BJ (cell line): Measurements from ENCODE around the gene FAM114A2. TPM values are rescaled to one million over a fixed set of nuclear protein-coding genes. Genes with fewer than 3 reads are reported as not detected.

Experiments used
- CTCF ChIA-PET: fragments of 350-600 bp; formaldehyde crosslinking; extraction: SDS; loops from one replicate; lab custom pipeline; 2021; ENCODE audit warnings: antibody characterized with exemption, inconsistent platforms; lab: Yijun Ruan, JAX
- POLR2A ChIA-PET: fragments of 300-600 bp; sonication (Branson Sonifier 250); formaldehyde crosslinking; extraction: SDS; loops from one replicate; lab custom pipeline; 2021; ENCODE audit warnings: antibody characterized with exemption; lab: Charles Lee
- DNase-seq: peaks from one replicate; pipeline ENCODE4 v3.0.0-alpha.2; 2011; ENCODE audit warnings: low read depth
- H3K27me3 ChIP-seq: 2 replicates; pipeline ENCODE4 v1.6.0; 2011; ENCODE audit warnings: low read length; ENCODE audit not compliant: control insufficient read depth, insufficient read depth
- H3K36me3 ChIP-seq: 2 replicates; pipeline ENCODE4 v1.5.1; 2011; ENCODE audit warnings: low read length; ENCODE audit not compliant: control insufficient read depth, insufficient read depth
- H3K4me3 ChIP-seq: 2 replicates; pipeline ENCODE4 v1.5.1; 2011; ENCODE audit warnings: low read depth, mild to moderate bottlenecking, control low read depth, low read length
- polyA plus RNA-seq: library from polyadenylated mRNA; depleted of rRNA; stranded (reverse); fragments of >200 nt; gene quantifications from 2 replicates; pipeline ENCODE4 v1.2.3, GENCODE V29; 2011
- TF ChIP-seq, protein P1 (sequence below): IDR thresholded peaks from 2 replicates; pipeline ENCODE4 v1.5.1; 2011; ENCODE audit warnings: low read depth, mild to moderate bottlenecking, control low read depth, inconsistent platforms, low read length, moderate library complexity; ENCODE audit not compliant: insufficient read depth

FAM114A2 gene
- polyA plus RNA-seq, 1 experiment: 12.1 TPM

DNA sequence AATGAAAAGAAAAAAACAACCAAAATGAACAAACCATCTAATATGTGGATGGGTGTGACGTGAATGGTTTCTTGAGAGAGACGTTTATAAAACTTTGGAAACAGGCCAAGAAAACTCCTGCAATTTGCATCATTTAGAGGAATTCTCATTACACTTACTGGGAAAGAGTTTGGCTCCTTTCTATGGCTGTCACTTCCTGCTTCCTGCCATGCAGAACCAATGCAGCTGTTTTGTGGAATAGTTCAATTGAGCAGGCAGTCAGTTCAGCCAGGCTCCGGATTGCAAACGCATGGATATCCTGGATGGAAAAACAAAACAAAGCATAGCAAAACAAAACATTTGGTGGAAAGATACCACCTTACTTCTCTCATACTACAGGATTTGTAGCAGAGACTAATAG, 36.6 kb downstream of the FAM114A2 start:
- DNase-seq: no peak
- CTCF ChIA-PET: no interaction called here
- POLR2A ChIA-PET: no interaction called here
- H3K4me3 ChIP-seq: no peak overlapping the region
- TF ChIP-seq, protein P1, sequence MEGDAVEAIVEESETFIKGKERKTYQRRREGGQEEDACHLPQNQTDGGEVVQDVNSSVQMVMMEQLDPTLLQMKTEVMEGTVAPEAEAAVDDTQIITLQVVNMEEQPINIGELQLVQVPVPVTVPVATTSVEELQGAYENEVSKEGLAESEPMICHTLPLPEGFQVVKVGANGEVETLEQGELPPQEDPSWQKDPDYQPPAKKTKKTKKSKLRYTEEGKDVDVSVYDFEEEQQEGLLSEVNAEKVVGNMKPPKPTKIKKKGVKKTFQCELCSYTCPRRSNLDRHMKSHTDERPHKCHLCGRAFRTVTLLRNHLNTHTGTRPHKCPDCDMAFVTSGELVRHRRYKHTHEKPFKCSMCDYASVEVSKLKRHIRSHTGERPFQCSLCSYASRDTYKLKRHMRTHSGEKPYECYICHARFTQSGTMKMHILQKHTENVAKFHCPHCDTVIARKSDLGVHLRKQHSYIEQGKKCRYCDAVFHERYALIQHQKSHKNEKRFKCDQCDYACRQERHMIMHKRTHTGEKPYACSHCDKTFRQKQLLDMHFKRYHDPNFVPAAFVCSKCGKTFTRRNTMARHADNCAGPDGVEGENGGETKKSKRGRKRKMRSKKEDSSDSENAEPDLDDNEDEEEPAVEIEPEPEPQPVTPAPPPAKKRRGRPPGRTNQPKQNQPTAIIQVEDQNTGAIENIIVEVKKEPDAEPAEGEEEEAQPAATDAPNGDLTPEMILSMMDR: no peak
- peaks cover 1% of the 10 kb centered on the region; the same call in 1 of the 2 replicates for H3K36me3 ChIP-seq
- no peaks in the 10 kb centered on the region for H3K27me3 ChIP-seq

DNA sequence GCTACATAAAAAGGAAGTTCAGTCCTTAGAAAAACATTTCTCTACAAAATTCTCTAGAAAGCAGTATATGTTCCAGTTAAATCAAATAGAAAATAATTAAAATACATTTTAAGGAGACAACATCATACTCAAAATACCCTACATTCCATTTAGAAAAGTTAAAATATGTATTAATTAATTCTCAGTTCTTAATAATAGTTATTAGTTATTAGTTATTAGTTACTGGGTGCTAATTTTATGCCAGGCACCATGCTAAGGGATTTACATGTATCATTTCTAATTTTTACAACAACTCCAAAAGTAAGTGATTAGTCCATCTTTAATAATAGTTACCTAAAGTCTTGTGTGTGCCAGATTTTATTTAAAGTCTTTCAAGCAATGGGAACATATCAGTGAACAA, 38.0 kb downstream of the FAM114A2 start:
- ChIA-PET POLR2A (no interaction called here), CTCF (no interaction called here)
- TF ChIP-seq, protein P1: no peak

DNA sequence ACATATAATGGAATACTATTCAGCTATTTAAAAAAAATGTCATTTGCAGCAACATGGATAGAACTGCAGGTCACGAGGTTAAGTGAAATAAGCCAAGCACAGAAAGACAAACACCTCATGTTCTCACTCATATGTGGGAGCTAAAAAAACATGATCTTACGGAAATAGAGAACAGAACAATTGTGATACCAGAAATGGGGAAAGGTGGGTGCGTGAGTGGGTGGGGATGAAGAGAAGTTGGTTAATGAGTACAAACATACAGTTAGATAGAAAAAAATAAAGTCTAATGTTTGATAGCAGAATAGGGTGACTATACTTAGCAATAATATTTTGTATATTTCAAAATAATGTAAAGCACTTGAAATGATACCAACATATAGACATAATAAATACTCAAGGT, 38.7 kb downstream of the FAM114A2 start:
- H3K27me3 ChIP-seq: no peaks in the 10 kb centered on the region
- H3K36me3 ChIP-seq: no peaks in the 10 kb centered on the region; the same call in 1 of the 2 replicates
- no peak for DNase-seq
- ChIA-PET CTCF (no interaction called here), POLR2A (no interaction called here)
- TF ChIP-seq, protein P1: no peak
- no peak overlapping the region for H3K4me3 ChIP-seq

More for the DNA sequence above, 38.0 kb downstream of the FAM114A2 start:
- DNase-seq: no peak
- H3K36me3 ChIP-seq: no peaks in the 10 kb centered on the region; the same call in 1 of the 2 replicates
- no peaks in the 10 kb centered on the region for H3K27me3 ChIP-seq
- H3K4me3 ChIP-seq: no peak overlapping the region

DNA sequence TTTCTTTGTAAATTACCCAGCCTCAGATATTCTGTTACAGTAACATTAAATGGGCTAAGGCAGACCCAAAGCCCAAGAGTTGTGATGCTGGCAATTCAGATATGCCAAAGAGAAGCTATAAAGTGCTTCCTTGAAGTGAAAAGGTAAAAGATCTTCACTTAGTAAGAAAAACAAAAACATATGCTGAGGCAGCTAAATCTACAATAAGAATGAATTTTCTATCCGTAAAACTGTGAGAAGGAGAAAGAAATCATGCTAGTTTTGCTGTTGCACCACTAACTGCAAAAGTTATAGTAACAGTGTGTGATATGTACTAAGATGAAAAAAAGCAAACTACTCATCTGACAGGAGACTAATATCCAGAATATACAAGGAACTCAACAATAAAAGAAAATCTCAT, 39.9 kb downstream of the FAM114A2 start:
- Histone ChIP-seq H3K36me3 (no peaks in the 10 kb centered on the region; the same call in 1 of the 2 replicates), H3K27me3 (no peaks in the 10 kb centered on the region), H3K4me3 (no peak overlapping the region)
- DNase-seq: no peak
- CTCF ChIA-PET: no interaction called here
- TF ChIP-seq, protein P1: no peak
- POLR2A ChIA-PET: no interaction called here

DNA sequence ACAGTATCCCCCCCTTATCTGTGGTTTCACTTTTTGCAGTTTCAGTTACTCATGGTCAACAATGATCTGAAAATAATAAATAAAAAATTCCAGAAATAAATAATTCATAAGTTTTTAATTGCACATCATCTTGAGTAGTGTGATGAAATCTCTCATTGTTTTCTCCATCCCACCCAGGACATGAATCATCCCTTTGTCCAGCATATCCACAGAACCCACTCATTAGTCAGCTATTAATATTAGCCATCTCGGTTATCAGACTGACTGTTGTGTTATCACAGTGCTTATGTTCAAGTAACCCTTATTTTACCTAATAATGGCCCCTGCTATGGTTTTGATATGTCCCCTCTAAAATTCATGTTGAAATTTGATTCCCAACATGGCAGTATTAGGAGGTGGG, 40.7 kb downstream of the FAM114A2 start:
- Histone ChIP-seq H3K36me3 (peaks cover 2% of the 10 kb centered on the region), H3K27me3 (no peaks in the 10 kb centered on the region), H3K4me3 (no peak overlapping the region)
- TF ChIP-seq, protein P1: no peak
- CTCF ChIA-PET: no interaction called here
- no peak for DNase-seq
- POLR2A ChIA-PET: no interaction called here
